ENCODE measurements around the gene HGFAC.
"Not testable (repeated sequence)": the region's sequence is repeated elsewhere in the genome, so short reads cannot be mapped to it uniquely, and the experiment has no call there.

Gene HGFAC

GRCh38 chr4:3444351-3445110 lies 2.8 kb downstream of the HGFAC start:
- DNase-seq, result no peak

GRCh38 chr4:3445111-3445820 lies 3.5 kb downstream of the HGFAC start:
- DNase-seq, result no peak

GRCh38 chr4:3445829-3446545 lies 4.2 kb downstream of the HGFAC start:
- no peak for DNase-seq

GRCh38 chr4:3446631-3447320 lies 5.0 kb downstream of the HGFAC start:
- DNase-seq, result no peak

GRCh38 chr4:3447431-3448395 lies 5.9 kb downstream of the HGFAC start:
- no peak for DNase-seq

- DNase-seq, result no peak
Observed at GRCh38 chr4:3449047-3449573, 7.3 kb downstream of the HGFAC start.

- no peak for DNase-seq
Observed at GRCh38 chr4:3449574-3450534, 8.1 kb downstream of the HGFAC start.

- DNase-seq, result no peak
Observed at GRCh38 chr4:3450643-3451042, 8.9 kb downstream of the HGFAC start.

- DNase-seq, result no peak
Observed at GRCh38 chr4:3451956-3452355, 10.2 kb downstream of the HGFAC start.

GRCh38 chr4:3452376-3452775 lies 10.6 kb downstream of the HGFAC start:
- DNase-seq, result no peak

GRCh38 chr4:3455596-3455995 lies 13.8 kb downstream of the HGFAC start:
- DNase-seq, result not testable (repeated sequence)

GRCh38 chr4:3458371-3458770 lies 16.6 kb downstream of the HGFAC start:
- DNase-seq, result no peak

- not testable (repeated sequence) for DNase-seq
Observed at GRCh38 chr4:3459156-3459555, 17.4 kb downstream of the HGFAC start.

GRCh38 chr4:3460926-3461325 lies 19.2 kb downstream of the HGFAC start:
- no peak for DNase-seq

GRCh38 chr4:3461515-3462291 lies 19.9 kb downstream of the HGFAC start:
- no peak for DNase-seq

- DNase-seq, result no peak
Observed at GRCh38 chr4:3462321-3462789, 20.6 kb downstream of the HGFAC start.

- no peak for DNase-seq
Observed at GRCh38 chr4:3462790-3463415, 21.1 kb downstream of the HGFAC start, which contains the start of gene DOK7. TSS of gene DOK7 (plus strand) at chr4:3463306. CDS start at chr4:3463376, 70 bp downstream.

- no peak for DNase-seq
Observed at GRCh38 chr4:3463556-3464348, 22.0 kb downstream of the HGFAC start.
